ENCODE measurements around the gene MEGF11.

The MEGF11 gene

GRCh38 chr15:66078196-66078928 lies 175.2 kb downstream of the MEGF11 start:
- DNase-seq (ENCODE audit: low read depth in 1 of 2, low spot score in 1 of 2), result no peak
- H3K4me3 ChIP-seq (replicated peaks; ENCODE audit: insufficient read depth, low read length), result no peak overlapping the region
- H3K27me3 ChIP-seq (ENCODE audit: insufficient read depth, poor library complexity, severe bottlenecking), result peaks cover 4% of the 10 kb centered on the region

GRCh38 chr15:66077320-66077663 lies 176.3 kb downstream of the MEGF11 start:
- TF ChIP-seq CTCF (IDR thresholded peaks at IDR 0.05; ENCODE audit: insufficient read depth, low read length) (no peak), GABPA (IDR thresholded peaks at IDR 0.05; ENCODE audit: low read depth) (no peak), POLR2AphosphoS5 (IDR thresholded peaks at IDR 0.05; ENCODE audit: low read depth) (no peak), SPI1 (IDR thresholded peaks at IDR 0.05; ENCODE audit: borderline replicate concordance, low read depth) (no peak)
- TF ChIP-seq, protein P1, sequence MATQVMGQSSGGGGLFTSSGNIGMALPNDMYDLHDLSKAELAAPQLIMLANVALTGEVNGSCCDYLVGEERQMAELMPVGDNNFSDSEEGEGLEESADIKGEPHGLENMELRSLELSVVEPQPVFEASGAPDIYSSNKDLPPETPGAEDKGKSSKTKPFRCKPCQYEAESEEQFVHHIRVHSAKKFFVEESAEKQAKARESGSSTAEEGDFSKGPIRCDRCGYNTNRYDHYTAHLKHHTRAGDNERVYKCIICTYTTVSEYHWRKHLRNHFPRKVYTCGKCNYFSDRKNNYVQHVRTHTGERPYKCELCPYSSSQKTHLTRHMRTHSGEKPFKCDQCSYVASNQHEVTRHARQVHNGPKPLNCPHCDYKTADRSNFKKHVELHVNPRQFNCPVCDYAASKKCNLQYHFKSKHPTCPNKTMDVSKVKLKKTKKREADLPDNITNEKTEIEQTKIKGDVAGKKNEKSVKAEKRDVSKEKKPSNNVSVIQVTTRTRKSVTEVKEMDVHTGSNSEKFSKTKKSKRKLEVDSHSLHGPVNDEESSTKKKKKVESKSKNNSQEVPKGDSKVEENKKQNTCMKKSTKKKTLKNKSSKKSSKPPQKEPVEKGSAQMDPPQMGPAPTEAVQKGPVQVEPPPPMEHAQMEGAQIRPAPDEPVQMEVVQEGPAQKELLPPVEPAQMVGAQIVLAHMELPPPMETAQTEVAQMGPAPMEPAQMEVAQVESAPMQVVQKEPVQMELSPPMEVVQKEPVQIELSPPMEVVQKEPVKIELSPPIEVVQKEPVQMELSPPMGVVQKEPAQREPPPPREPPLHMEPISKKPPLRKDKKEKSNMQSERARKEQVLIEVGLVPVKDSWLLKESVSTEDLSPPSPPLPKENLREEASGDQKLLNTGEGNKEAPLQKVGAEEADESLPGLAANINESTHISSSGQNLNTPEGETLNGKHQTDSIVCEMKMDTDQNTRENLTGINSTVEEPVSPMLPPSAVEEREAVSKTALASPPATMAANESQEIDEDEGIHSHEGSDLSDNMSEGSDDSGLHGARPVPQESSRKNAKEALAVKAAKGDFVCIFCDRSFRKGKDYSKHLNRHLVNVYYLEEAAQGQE (IDR thresholded peaks at IDR 0.05; ENCODE audit: insufficient replicate concordance, low read depth), result no peak
- H3K27me3 ChIP-seq (ENCODE audit: insufficient read depth, poor library complexity, severe bottlenecking), result peaks cover 4% of the 10 kb centered on the region

More at GRCh38 chr15:66078196-66078928, 175.2 kb downstream of the MEGF11 start:
- TF ChIP-seq, protein P1 (IDR thresholded peaks at IDR 0.05; ENCODE audit: insufficient replicate concordance, low read depth), result no peak
- TF ChIP-seq SPI1 (IDR thresholded peaks at IDR 0.05; ENCODE audit: borderline replicate concordance, low read depth) (no peak), GABPA (IDR thresholded peaks at IDR 0.05; ENCODE audit: low read depth) (no peak), POLR2AphosphoS5 (IDR thresholded peaks at IDR 0.05; ENCODE audit: low read depth) (no peak), CTCF (IDR thresholded peaks at IDR 0.05; ENCODE audit: insufficient read depth, low read length) (no peak)
- no peak overlapping the region for H3K27ac ChIP-seq (replicated peaks)

GRCh38 chr15:66076591-66077319 lies 176.8 kb downstream of the MEGF11 start:
- TF ChIP-seq POLR2AphosphoS5 (IDR thresholded peaks at IDR 0.05; ENCODE audit: low read depth) (no peak), GABPA (IDR thresholded peaks at IDR 0.05; ENCODE audit: low read depth) (no peak), CTCF (IDR thresholded peaks at IDR 0.05; ENCODE audit: insufficient read depth, low read length) (no peak), SPI1 (IDR thresholded peaks at IDR 0.05; ENCODE audit: borderline replicate concordance, low read depth) (no peak)
- TF ChIP-seq, protein P1 (IDR thresholded peaks at IDR 0.05; ENCODE audit: insufficient replicate concordance, low read depth), result no peak
- H3K4me3 ChIP-seq (replicated peaks; ENCODE audit: insufficient read depth, low read length), result no peak overlapping the region
- H3K27ac ChIP-seq (replicated peaks), result no peak overlapping the region
- peaks cover 4% of the 10 kb centered on the region for H3K27me3 ChIP-seq (ENCODE audit: insufficient read depth, poor library complexity, severe bottlenecking)
- DNase-seq (ENCODE audit: low read depth in 1 of 2, low spot score in 1 of 2), result no peak

More at GRCh38 chr15:66077320-66077663, 176.3 kb downstream of the MEGF11 start:
- H3K27ac ChIP-seq (replicated peaks), result no peak overlapping the region
- DNase-seq (ENCODE audit: low read depth in 1 of 2, low spot score in 1 of 2), result no peak
- no peak overlapping the region for H3K4me3 ChIP-seq (replicated peaks; ENCODE audit: insufficient read depth, low read length)
